Endodermal cell (in vitro differentiated cells): ENCODE data around the gene TSC22D4. TPM values are rescaled to one million over a fixed set of nuclear protein-coding genes. Genes with fewer than 3 reads are reported as not detected.
"Not testable (repeated sequence)": the region's sequence is repeated elsewhere in the genome, so short reads cannot be mapped to it uniquely, and the experiment has no call there.

Experiments
- DNase-seq: peaks from one replicate; pipeline ENCODE4 v3.0.0-alpha.2; 2017
- H3K27ac ChIP-seq: 2 replicates; pipeline ENCODE4 v1.5.1; 2013; ENCODE audit warnings: mild to moderate bottlenecking, low read depth, low read length, moderate library complexity
- H3K27me3 ChIP-seq: 2 replicates; pipeline ENCODE4 v1.6.1; 2013; ENCODE audit warnings: mild to moderate bottlenecking, low read length, moderate library complexity; ENCODE audit not compliant: insufficient read depth, control insufficient read depth, poor library complexity, severe bottlenecking
- H3K36me3 ChIP-seq: 2 replicates; pipeline ENCODE4 v1.7.0; 2013; ENCODE audit warnings: mild to moderate bottlenecking, low read length, moderate library complexity; ENCODE audit not compliant: control insufficient read depth, insufficient read depth
- H3K4me1 ChIP-seq: one replicate; pipeline ENCODE4 v1.7.0; 2013; ENCODE audit warnings: low read length; ENCODE audit not compliant: control insufficient read depth, insufficient read depth
- H3K4me3 ChIP-seq: 2 replicates; pipeline ENCODE4 v1.5.1; 2013; ENCODE audit warnings: mild to moderate bottlenecking, low read length, moderate library complexity
- H3K9ac ChIP-seq: 2 replicates; pipeline ENCODE4 v1.6.1; 2013; ENCODE audit warnings: mild to moderate bottlenecking, low read length, moderate library complexity; ENCODE audit not compliant: poor library complexity, severe bottlenecking; ENCODE audit errors: extremely low read depth
- H3K9me3 ChIP-seq: 2 replicates; pipeline ENCODE4 v1.6.1; 2013; ENCODE audit warnings: mild to moderate bottlenecking, low read length, moderate library complexity; ENCODE audit not compliant: control insufficient read depth
- H3K27ac Mint-ChIP-seq: 2 replicates; pipeline ENCODE4 v1.8.0; 2020; ENCODE audit warnings: mixed read lengths
- H3K27me3 Mint-ChIP-seq: 2 replicates; pipeline ENCODE4 v1.8.0; 2021; ENCODE audit warnings: mild to moderate bottlenecking, mixed read lengths; ENCODE audit not compliant: insufficient read depth
- H3K36me3 Mint-ChIP-seq: 2 replicates; pipeline ENCODE4 v1.8.0; 2020; ENCODE audit warnings: low read depth, mixed read lengths
- H3K4me1 Mint-ChIP-seq: 2 replicates; pipeline ENCODE4 v1.8.0; 2020; ENCODE audit warnings: mixed read lengths
- H3K4me3 Mint-ChIP-seq: 2 replicates; pipeline ENCODE4 v1.8.0; 2020; ENCODE audit warnings: mild to moderate bottlenecking, moderate library complexity, mixed read lengths
- H3K9me3 Mint-ChIP-seq: 2 replicates; pipeline ENCODE4 v1.8.0; 2020; ENCODE audit warnings: mild to moderate bottlenecking, mixed read lengths
- CTCF ChIP-seq: fragments of 200-600 bp; sonication (generic); conservative IDR thresholded peaks from 2 replicates; pipeline ENCODE4 v1.5.0; 2021; ENCODE audit warnings: antibody characterized with exemption, mild to moderate bottlenecking
- WGBS, 2 experiments: methylation state at CpG; one replicate each; pipeline versions ENCODE4 v1.1.5 to v1.1.7; 2013; ENCODE audit warnings: missing lambda C conversion rate in 2 of 2, mixed read lengths in 1 of 2; ENCODE audit not compliant: insufficient coverage in 1 of 2, insufficient read length in 1 of 2; 5-methylcytosine and 5-hydroxymethylcytosine counted together
- total RNA-seq, 2 donors: library from RNA; stranded (reverse); fragmentation: NEBNext Ultra II Directional in 1 of 2; extraction: Animal tissue kit (Norgen Biotek cat#: 25700) in 1 of 2; gene quantifications; 2 replicates in 1 of 2; 3 replicates in 1 of 2; pipeline ENCODE4 v1.2.1, GENCODE V29; 2021

TSC22D4 gene
- total RNA-seq, 2 donors from 2014 or later, result 30.9 to 35.2 TPM

- no peaks in the 10 kb centered on the region for H3K9me3 Mint-ChIP-seq
- peaks cover 5% of the 10 kb centered on the region for H3K4me1 Mint-ChIP-seq
- WGBS, 2 experiments, result 90 to 100% methylated on average over 2 to 3 of the region's 3 CpGs
Observed at GRCh38 chr7:100452513-100452912, 26.5 kb downstream of the TSC22D4 start.

GRCh38 chr7:100449190-100449795 is 29.7 kb downstream of the TSC22D4 start:
- WGBS, 2 experiments, result 93 to 95% methylated on average over 8 to 13 of the region's 13 CpGs
- Histone ChIP-seq H3K9ac (no peak overlapping the region), H3K36me3 (no peaks in the 10 kb centered on the region), H3K27me3 (no peaks in the 10 kb centered on the region), H3K27ac (no peak overlapping the region), H3K4me1 (no peaks in the 10 kb centered on the region), H3K4me3 (no peak overlapping the region), H3K9me3 (no peaks in the 10 kb centered on the region)
- TF ChIP-seq CTCF, result no peak
- H3K36me3 Mint-ChIP-seq, result no peaks in the 10 kb centered on the region
- H3K4me1 Mint-ChIP-seq, result peaks cover 4% of the 10 kb centered on the region
- H3K27me3 Mint-ChIP-seq, result no peaks in the 10 kb centered on the region
- no peak overlapping the region for H3K4me3 Mint-ChIP-seq
- DNase-seq, result no peak
- H3K9me3 Mint-ChIP-seq, result no peaks in the 10 kb centered on the region
- H3K27ac Mint-ChIP-seq, result peak overlapping the region; percentile 44

More at GRCh38 chr7:100452513-100452912, 26.5 kb downstream of the TSC22D4 start:
- Mint-ChIP-seq H3K36me3 (no peaks in the 10 kb centered on the region), H3K4me3 (no peak overlapping the region), H3K27me3 (no peaks in the 10 kb centered on the region), H3K27ac (no peak overlapping the region)
- no peaks in the 10 kb centered on the region for H3K9me3 ChIP-seq
- H3K36me3 ChIP-seq, result no peaks in the 10 kb centered on the region
- TF ChIP-seq CTCF, result no peak
- DNase-seq, result no peak
- H3K9ac ChIP-seq, result no peak overlapping the region
- H3K4me1 ChIP-seq, result no peaks in the 10 kb centered on the region
- no peak overlapping the region for H3K27ac ChIP-seq
- no peak overlapping the region for H3K4me3 ChIP-seq
- H3K27me3 ChIP-seq, result no peaks in the 10 kb centered on the region

GRCh38 chr7:100447363-100447762 is 31.7 kb downstream of the TSC22D4 start:
- not testable (repeated sequence) for H3K27ac Mint-ChIP-seq, H3K9me3 Mint-ChIP-seq, H3K36me3 ChIP-seq, H3K27me3 ChIP-seq, H3K9me3 ChIP-seq, H3K4me1 ChIP-seq, H3K9ac ChIP-seq, H3K36me3 Mint-ChIP-seq, H3K27ac ChIP-seq, H3K4me1 Mint-ChIP-seq, H3K4me3 Mint-ChIP-seq, H3K27me3 Mint-ChIP-seq, DNase-seq, H3K4me3 ChIP-seq
- 82 to 90% methylated on average over 7 to 8 of the region's 8 CpGs for WGBS, 2 experiments

GRCh38 chr7:100446040-100446439 is 33.0 kb downstream of the TSC22D4 start:
- peak overlapping the region; percentile 74 for H3K27ac Mint-ChIP-seq
- H3K27me3 ChIP-seq, result no peaks in the 10 kb centered on the region
- TF ChIP-seq CTCF, result peak; percentile 11
- no peaks in the 10 kb centered on the region for H3K4me1 ChIP-seq
- DNase-seq, result no peak
- no peaks in the 10 kb centered on the region for H3K36me3 Mint-ChIP-seq
- WGBS, 2 experiments, result 91 to 93% methylated on average over 2 of the region's 2 CpGs
- H3K36me3 ChIP-seq, result no peaks in the 10 kb centered on the region
- no peak overlapping the region for H3K27ac ChIP-seq
- H3K4me1 Mint-ChIP-seq, result peaks cover 5% of the 10 kb centered on the region
- no peak overlapping the region for H3K4me3 ChIP-seq
- H3K9ac ChIP-seq, result no peak overlapping the region
- H3K9me3 ChIP-seq, result no peaks in the 10 kb centered on the region
- no peaks in the 10 kb centered on the region for H3K27me3 Mint-ChIP-seq
- H3K9me3 Mint-ChIP-seq, result no peaks in the 10 kb centered on the region
- no peak overlapping the region for H3K4me3 Mint-ChIP-seq
